GM12875 (cell line): ENCODE results near the gene GRHL3.

Experiments used
- H3K4me3 ChIP-seq: one replicate; pipeline ENCODE4 v1.5.1; 2011; ENCODE audit warnings: low read depth, low read length, control low read depth
- TF ChIP-seq, protein P1 (sequence below): IDR thresholded peaks from 2 replicates; pipeline ENCODE4 v1.5.1; 2011; ENCODE audit warnings: low read depth, mild to moderate bottlenecking, control low read depth, inconsistent platforms, low read length, moderate library complexity, borderline replicate concordance; ENCODE audit not compliant: insufficient read depth

GRHL3 gene

GRCh38 chr1:24349891-24350290 is 30.7 kb downstream of the GRHL3 start:
- TF ChIP-seq, protein P1, sequence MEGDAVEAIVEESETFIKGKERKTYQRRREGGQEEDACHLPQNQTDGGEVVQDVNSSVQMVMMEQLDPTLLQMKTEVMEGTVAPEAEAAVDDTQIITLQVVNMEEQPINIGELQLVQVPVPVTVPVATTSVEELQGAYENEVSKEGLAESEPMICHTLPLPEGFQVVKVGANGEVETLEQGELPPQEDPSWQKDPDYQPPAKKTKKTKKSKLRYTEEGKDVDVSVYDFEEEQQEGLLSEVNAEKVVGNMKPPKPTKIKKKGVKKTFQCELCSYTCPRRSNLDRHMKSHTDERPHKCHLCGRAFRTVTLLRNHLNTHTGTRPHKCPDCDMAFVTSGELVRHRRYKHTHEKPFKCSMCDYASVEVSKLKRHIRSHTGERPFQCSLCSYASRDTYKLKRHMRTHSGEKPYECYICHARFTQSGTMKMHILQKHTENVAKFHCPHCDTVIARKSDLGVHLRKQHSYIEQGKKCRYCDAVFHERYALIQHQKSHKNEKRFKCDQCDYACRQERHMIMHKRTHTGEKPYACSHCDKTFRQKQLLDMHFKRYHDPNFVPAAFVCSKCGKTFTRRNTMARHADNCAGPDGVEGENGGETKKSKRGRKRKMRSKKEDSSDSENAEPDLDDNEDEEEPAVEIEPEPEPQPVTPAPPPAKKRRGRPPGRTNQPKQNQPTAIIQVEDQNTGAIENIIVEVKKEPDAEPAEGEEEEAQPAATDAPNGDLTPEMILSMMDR = no peak
- no peak overlapping the region for H3K4me3 ChIP-seq

DNA sequence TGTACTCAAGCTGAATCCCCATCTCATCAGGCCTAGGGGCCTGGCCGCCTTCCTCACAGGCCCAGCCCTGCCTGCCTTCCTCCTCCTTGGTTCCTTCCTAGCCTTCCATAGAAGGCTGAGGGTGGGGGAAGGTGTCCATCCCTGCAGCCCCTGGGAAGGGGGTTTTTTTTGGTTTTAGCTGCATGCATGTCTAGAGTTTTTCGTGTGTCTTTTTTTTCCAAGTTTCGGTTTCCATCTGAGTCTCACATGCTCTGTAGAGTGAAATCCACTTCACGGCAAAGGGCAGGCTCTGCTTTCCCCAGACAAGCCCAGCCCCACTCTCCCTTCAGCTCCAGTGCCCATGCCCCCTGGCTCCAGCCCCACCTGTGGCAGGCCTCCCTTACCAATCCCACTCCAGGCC is 32.1 kb downstream of the GRHL3 start:
- no peak overlapping the region for H3K4me3 ChIP-seq
- TF ChIP-seq, protein P1 = no peak

GRCh38 chr1:24351918-24352627 is 32.9 kb downstream of the GRHL3 start:
- TF ChIP-seq, protein P1 = no peak
- no peak overlapping the region for H3K4me3 ChIP-seq

DNA sequence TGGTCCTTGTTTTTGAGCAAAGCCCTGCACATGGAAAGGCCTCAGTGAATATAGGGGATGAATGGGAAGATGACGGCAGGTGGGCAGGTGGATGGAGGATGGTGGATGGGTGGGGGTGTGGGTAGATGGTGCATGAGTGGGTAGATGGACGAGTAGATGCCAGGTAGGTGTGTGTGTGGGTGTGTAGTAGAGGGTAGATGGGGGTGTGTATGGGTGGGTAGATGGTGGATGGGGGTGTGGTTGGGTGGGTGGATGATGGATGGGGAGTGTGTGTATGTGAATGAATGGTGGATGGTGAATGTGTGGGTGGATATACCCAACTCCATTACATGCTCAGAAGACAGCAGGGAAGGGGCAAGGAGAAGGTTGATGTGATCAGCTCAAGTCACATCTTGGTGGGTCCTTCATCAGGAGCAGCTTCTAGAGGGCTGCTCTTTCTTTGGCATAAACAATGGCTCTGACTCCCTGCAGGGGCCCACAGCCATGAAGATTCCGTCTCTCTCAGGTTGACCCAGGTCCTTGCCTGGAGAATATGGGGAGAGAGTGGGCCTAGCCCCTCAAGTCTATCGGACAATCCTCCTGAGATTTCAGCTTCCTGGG is 34.2 kb downstream of the GRHL3 start:
- TF ChIP-seq, protein P1 = no peak
- H3K4me3 ChIP-seq = no peak overlapping the region

GRCh38 chr1:24355466-24355865 is 36.3 kb downstream of the GRHL3 start:
- no peak overlapping the region for H3K4me3 ChIP-seq
- TF ChIP-seq, protein P1 = no peak

DNA sequence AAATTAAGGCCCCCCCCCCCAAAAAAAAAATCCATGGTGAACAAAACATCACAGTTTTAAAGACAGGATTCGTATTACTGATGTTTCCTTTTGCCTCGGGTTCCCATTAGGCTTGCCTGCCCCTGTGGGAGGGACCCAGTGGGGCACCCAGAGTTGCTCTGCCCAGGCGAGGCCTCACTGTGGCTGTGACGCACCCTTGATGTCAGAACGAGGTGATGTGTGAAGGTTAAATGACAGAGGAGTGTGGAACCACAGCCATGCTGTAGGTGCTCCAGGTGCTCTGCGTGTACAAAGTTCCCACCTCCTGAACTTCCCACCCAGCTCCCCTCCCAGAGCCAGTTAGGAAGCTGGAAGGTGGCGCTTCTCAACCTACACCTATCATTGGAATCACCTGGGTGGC is 37.9 kb downstream of the GRHL3 start:
- H3K4me3 ChIP-seq = no peak overlapping the region
- TF ChIP-seq, protein P1 = no peak

GRCh38 chr1:24360681-24361080 is 41.5 kb downstream of the GRHL3 start:
- no peak overlapping the region for H3K4me3 ChIP-seq
- TF ChIP-seq, protein P1 = no peak
